Endodermal cell (in vitro differentiated cells): ENCODE data around the gene SUSD6. TPM values are rescaled to one million over a fixed set of nuclear protein-coding genes. Genes with fewer than 3 reads are reported as not detected.

ENCODE experiments used
- DNase-seq: peaks from one replicate; pipeline ENCODE4 v3.0.0-alpha.2; 2017
- H3K27ac ChIP-seq: 2 replicates; pipeline ENCODE4 v1.5.1; 2013; ENCODE audit warnings: mild to moderate bottlenecking, low read depth, low read length, moderate library complexity
- H3K27me3 ChIP-seq: 2 replicates; pipeline ENCODE4 v1.6.1; 2013; ENCODE audit warnings: mild to moderate bottlenecking, low read length, moderate library complexity; ENCODE audit not compliant: insufficient read depth, control insufficient read depth, poor library complexity, severe bottlenecking
- H3K36me3 ChIP-seq: 2 replicates; pipeline ENCODE4 v1.7.0; 2013; ENCODE audit warnings: mild to moderate bottlenecking, low read length, moderate library complexity; ENCODE audit not compliant: control insufficient read depth, insufficient read depth
- H3K4me1 ChIP-seq: one replicate; pipeline ENCODE4 v1.7.0; 2013; ENCODE audit warnings: low read length; ENCODE audit not compliant: control insufficient read depth, insufficient read depth
- H3K4me3 ChIP-seq: 2 replicates; pipeline ENCODE4 v1.5.1; 2013; ENCODE audit warnings: mild to moderate bottlenecking, low read length, moderate library complexity
- H3K9ac ChIP-seq: 2 replicates; pipeline ENCODE4 v1.6.1; 2013; ENCODE audit warnings: mild to moderate bottlenecking, low read length, moderate library complexity; ENCODE audit not compliant: poor library complexity, severe bottlenecking; ENCODE audit errors: extremely low read depth
- H3K9me3 ChIP-seq: 2 replicates; pipeline ENCODE4 v1.6.1; 2013; ENCODE audit warnings: mild to moderate bottlenecking, low read length, moderate library complexity; ENCODE audit not compliant: control insufficient read depth
- H3K27ac Mint-ChIP-seq: 2 replicates; pipeline ENCODE4 v1.8.0; 2020; ENCODE audit warnings: mixed read lengths
- H3K27me3 Mint-ChIP-seq: 2 replicates; pipeline ENCODE4 v1.8.0; 2021; ENCODE audit warnings: mild to moderate bottlenecking, mixed read lengths; ENCODE audit not compliant: insufficient read depth
- H3K36me3 Mint-ChIP-seq: 2 replicates; pipeline ENCODE4 v1.8.0; 2020; ENCODE audit warnings: low read depth, mixed read lengths
- H3K4me1 Mint-ChIP-seq: 2 replicates; pipeline ENCODE4 v1.8.0; 2020; ENCODE audit warnings: mixed read lengths
- H3K4me3 Mint-ChIP-seq: 2 replicates; pipeline ENCODE4 v1.8.0; 2020; ENCODE audit warnings: mild to moderate bottlenecking, moderate library complexity, mixed read lengths
- H3K9me3 Mint-ChIP-seq: 2 replicates; pipeline ENCODE4 v1.8.0; 2020; ENCODE audit warnings: mild to moderate bottlenecking, mixed read lengths
- WGBS, 2 experiments: methylation state at CpG; one replicate each; pipeline versions ENCODE4 v1.1.5 to v1.1.7; 2013; ENCODE audit warnings: missing lambda C conversion rate in 2 of 2, mixed read lengths in 1 of 2; ENCODE audit not compliant: insufficient coverage in 1 of 2, insufficient read length in 1 of 2; 5-methylcytosine and 5-hydroxymethylcytosine counted together
- total RNA-seq, 2 donors: library from RNA; stranded (reverse); fragmentation: NEBNext Ultra II Directional in 1 of 2; extraction: Animal tissue kit (Norgen Biotek cat#: 25700) in 1 of 2; gene quantifications; 2 replicates in 1 of 2; 3 replicates in 1 of 2; pipeline ENCODE4 v1.2.1, GENCODE V29; 2021
- TF ChIP-seq, protein P1 (sequence below): fragments of 200-600 bp; sonication (generic); conservative IDR thresholded peaks from 2 replicates; pipeline ENCODE4 v1.5.0; 2021; ENCODE audit warnings: antibody characterized with exemption, mild to moderate bottlenecking

Gene SUSD6
- total RNA-seq, 2 donors from 2014 or later = 5.7 to 5.9 TPM

DNA sequence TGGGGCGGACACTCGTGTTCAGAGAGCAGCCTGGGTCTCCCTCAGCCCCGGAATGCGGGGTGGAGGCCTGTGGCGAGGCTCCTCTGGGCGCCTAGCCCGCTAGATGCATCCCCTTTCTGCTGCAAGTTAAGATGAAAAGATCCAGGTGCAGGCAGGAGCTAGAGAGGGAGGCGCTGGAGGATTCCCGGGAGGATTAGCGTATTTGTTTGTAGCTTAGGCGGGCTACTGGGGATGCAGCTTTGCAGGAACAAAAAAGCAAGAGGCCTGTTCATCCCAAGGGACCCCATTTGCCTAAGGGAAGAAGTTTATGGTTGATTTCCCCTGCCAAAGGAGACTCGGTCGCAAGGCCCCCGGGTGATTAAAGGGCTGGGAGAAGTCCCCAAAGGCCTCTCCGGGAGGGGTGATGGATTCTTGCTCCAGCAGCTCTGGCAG is 37.5 kb upstream of the SUSD6 start:
- Histone ChIP-seq H3K4me1 (peaks cover 8% of the 10 kb centered on the region), H3K27me3 (peaks cover 22% of the 10 kb centered on the region), H3K9me3 (peaks cover 16% of the 10 kb centered on the region), H3K9ac (peak overlapping the region; percentile 66), H3K4me3 (peak overlapping the region; percentile 81), H3K36me3 (peaks cover 25% of the 10 kb centered on the region), H3K27ac (peak overlapping the region; percentile 75)
- H3K4me1 Mint-ChIP-seq = peaks cover 4% of the 10 kb centered on the region
- peak overlapping the region; percentile 60 for H3K4me3 Mint-ChIP-seq
- peaks cover 61% of the 10 kb centered on the region for H3K27me3 Mint-ChIP-seq
- 8 to 11% methylated on average over 8 to 15 of the region's 15 CpGs for WGBS, 2 experiments
- peak; percentile 82 for DNase-seq
- no peak overlapping the region for H3K27ac Mint-ChIP-seq
- TF ChIP-seq, protein P1, sequence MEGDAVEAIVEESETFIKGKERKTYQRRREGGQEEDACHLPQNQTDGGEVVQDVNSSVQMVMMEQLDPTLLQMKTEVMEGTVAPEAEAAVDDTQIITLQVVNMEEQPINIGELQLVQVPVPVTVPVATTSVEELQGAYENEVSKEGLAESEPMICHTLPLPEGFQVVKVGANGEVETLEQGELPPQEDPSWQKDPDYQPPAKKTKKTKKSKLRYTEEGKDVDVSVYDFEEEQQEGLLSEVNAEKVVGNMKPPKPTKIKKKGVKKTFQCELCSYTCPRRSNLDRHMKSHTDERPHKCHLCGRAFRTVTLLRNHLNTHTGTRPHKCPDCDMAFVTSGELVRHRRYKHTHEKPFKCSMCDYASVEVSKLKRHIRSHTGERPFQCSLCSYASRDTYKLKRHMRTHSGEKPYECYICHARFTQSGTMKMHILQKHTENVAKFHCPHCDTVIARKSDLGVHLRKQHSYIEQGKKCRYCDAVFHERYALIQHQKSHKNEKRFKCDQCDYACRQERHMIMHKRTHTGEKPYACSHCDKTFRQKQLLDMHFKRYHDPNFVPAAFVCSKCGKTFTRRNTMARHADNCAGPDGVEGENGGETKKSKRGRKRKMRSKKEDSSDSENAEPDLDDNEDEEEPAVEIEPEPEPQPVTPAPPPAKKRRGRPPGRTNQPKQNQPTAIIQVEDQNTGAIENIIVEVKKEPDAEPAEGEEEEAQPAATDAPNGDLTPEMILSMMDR = no peak
- H3K36me3 Mint-ChIP-seq = peaks cover 30% of the 10 kb centered on the region
- H3K9me3 Mint-ChIP-seq = peaks cover 31% of the 10 kb centered on the region

DNA sequence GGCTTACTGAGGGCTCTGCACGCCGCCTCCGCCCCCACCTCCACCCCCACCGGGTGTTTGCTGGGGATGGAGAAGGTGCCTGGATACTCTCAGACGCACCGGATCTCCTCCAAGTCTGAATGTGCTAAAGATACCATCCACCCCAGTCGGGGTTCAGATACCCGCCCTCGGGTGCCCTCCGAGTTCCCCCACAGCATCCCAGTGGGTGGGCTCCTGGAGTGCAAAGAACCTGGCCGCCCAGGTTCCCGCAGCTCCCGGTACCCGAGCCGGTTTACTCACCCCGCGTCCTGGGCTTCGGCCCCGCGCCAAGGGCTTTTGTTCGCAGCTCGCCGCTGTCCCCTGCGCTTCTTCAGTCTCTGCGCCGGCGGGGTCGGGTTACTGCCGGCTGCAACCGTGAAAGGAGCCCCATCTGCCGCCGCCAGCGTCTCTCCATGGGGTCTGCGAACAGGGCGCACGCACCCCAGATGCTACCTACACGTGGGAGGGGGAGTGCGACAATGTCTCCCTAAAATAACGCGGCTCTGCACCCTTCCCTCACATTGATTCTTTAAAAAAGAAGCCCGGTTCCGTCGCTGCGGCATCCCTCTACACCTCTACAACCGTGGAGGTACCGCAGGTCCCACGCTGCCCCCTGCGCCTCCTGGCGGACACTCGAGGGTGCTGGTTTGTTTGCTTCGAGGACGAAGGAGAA is 37.0 kb upstream of the SUSD6 start, which contains the start of gene CCDC177:
CCDC177 (minus strand) TSS at position 609 of the 691 bp plus-strand sequence. CDS start 1,249 bp downstream, outside the sequence.
- 0 to 1% methylated on average over 12 to 47 of the region's 52 CpGs for WGBS, 2 experiments
- H3K27ac ChIP-seq = peak within 1 kb of the TSS; percentile 75
- peaks cover 22% of the 10 kb centered on the region for H3K27me3 ChIP-seq
- DNase-seq = peak; percentile 90
- H3K4me3 Mint-ChIP-seq = peak within 1 kb of the TSS; percentile 60
- H3K4me3 ChIP-seq = peak within 1 kb of the TSS; percentile 81
- H3K9me3 ChIP-seq = peaks cover 16% of the 10 kb centered on the region
- peaks cover 9% of the 10 kb centered on the region for H3K4me1 Mint-ChIP-seq
- H3K36me3 ChIP-seq = peaks cover 25% of the 10 kb centered on the region
- peaks cover 27% of the 10 kb centered on the region for H3K36me3 Mint-ChIP-seq
- H3K9ac ChIP-seq = peak within 1 kb of the TSS; percentile 66
- TF ChIP-seq, protein P1 = peak; percentile 99
- H3K4me1 ChIP-seq = peaks cover 10% of the 10 kb centered on the region
- peaks cover 55% of the 10 kb centered on the region for H3K27me3 Mint-ChIP-seq
- H3K9me3 Mint-ChIP-seq = peaks cover 31% of the 10 kb centered on the region
- H3K27ac Mint-ChIP-seq = no peak within 1 kb of the TSS

- DNase-seq = no peak
- Mint-ChIP-seq H3K4me3 (peak overlapping the region; percentile 60), H3K36me3 (peaks cover 22% of the 10 kb centered on the region), H3K27ac (no peak overlapping the region), H3K4me1 (peaks cover 13% of the 10 kb centered on the region), H3K27me3 (peaks cover 50% of the 10 kb centered on the region), H3K9me3 (peaks cover 31% of the 10 kb centered on the region)
- Histone ChIP-seq H3K4me3 (peak overlapping the region; percentile 81), H3K9me3 (peaks cover 16% of the 10 kb centered on the region), H3K4me1 (peaks cover 10% of the 10 kb centered on the region), H3K9ac (no peak overlapping the region), H3K27ac (no peak overlapping the region), H3K27me3 (peaks cover 21% of the 10 kb centered on the region), H3K36me3 (peaks cover 21% of the 10 kb centered on the region)
- TF ChIP-seq, protein P1 = peak; percentile 55
- 52 to 62% methylated on average over 3 to 5 of the region's 5 CpGs for WGBS, 2 experiments
Observed at GRCh38 chr14:69574954-69575295, 36.5 kb upstream of the SUSD6 start.
